Measurements from ENCODE around the gene BOC. TPM values are rescaled to one million over a fixed set of nuclear protein-coding genes. Genes with fewer than 3 reads are reported as not detected.

BOC gene
- total RNA-seq, 2 experiments from 2014 or later, result 0.03 TPM; not detected in 1

- H2AFZ ChIP-seq (ENCODE audit: low read length), result no peak overlapping the region
- no peaks in the 10 kb centered on the region for H3K36me3 ChIP-seq (ENCODE audit: insufficient read depth, low read length)
- intact Hi-C loops (cut with micrococcal nuclease; ENCODE audit: unreplicated experiment), result no loop called here
- no peaks in the 10 kb centered on the region for H3K9me2 ChIP-seq (ENCODE audit: insufficient read depth, low read length)
- H3K9me3 ChIP-seq (ENCODE audit: low read length), result no peaks in the 10 kb centered on the region
- BruUV-seq (replicated peaks), result no TSS peak
- no peaks in the 10 kb centered on the region for H3K4me1 ChIP-seq (ENCODE audit: insufficient read depth, low read length, poor library complexity, severe bottlenecking)
- H3K4me2 ChIP-seq (ENCODE audit: low read length), result no peak overlapping the region
- ChIA-PET POLR2A (interaction anchor here (0.6 to 1.2 kb wide), 2 partner anchors 40 to 600 kb away, joined by 3 to 4 read pairs; no protein-coding TSS in a partner anchor), CTCF (ENCODE audit: unreplicated experiment) (no interaction called here)
- H4K20me1 ChIP-seq (ENCODE audit: insufficient read depth, low read length), result no peaks in the 10 kb centered on the region
- H3K27ac ChIP-seq (ENCODE audit: low read depth, low read length, poor library complexity, severe bottlenecking), result no peak overlapping the region
- H3K79me2 ChIP-seq (ENCODE audit: insufficient read depth, low read depth, low read length), result no peaks in the 10 kb centered on the region
- H3K4me3 ChIP-seq (ENCODE audit: low read depth, low read length, poor library complexity, severe bottlenecking), result no peak overlapping the region
- no peak for DNase-seq (ENCODE audit: low spot score)
- TF ChIP-seq CTCF (conservative IDR thresholded peaks at IDR 0.05; ENCODE audit: low read length), result no peak
- no peak for TF ChIP-seq EZH2phosphoT487 (IDR thresholded peaks at IDR 0.05; ENCODE audit: borderline replicate concordance, low read depth, low read length)
Observed at GRCh38 chr3:113255854-113256615, 44.7 kb downstream of the BOC start.

- Histone ChIP-seq H2AFZ (ENCODE audit: low read length) (no peak overlapping the region), H4K20me1 (ENCODE audit: insufficient read depth, low read length) (no peaks in the 10 kb centered on the region), H3K9me3 (ENCODE audit: low read length) (no peaks in the 10 kb centered on the region), H3K4me1 (ENCODE audit: insufficient read depth, low read length, poor library complexity, severe bottlenecking) (no peaks in the 10 kb centered on the region), H3K36me3 (ENCODE audit: insufficient read depth, low read length) (no peaks in the 10 kb centered on the region), H3K4me2 (ENCODE audit: low read length) (no peak overlapping the region), H3K27ac (ENCODE audit: low read depth, low read length, poor library complexity, severe bottlenecking) (no peak overlapping the region), H3K9me2 (ENCODE audit: insufficient read depth, low read length) (no peaks in the 10 kb centered on the region), H3K4me3 (ENCODE audit: low read depth, low read length, poor library complexity, severe bottlenecking) (no peak overlapping the region), H3K79me2 (ENCODE audit: insufficient read depth, low read depth, low read length) (no peaks in the 10 kb centered on the region)
- no TSS peak for BruUV-seq (replicated peaks)
- no peak for DNase-seq (ENCODE audit: low spot score)
- intact Hi-C loops (cut with micrococcal nuclease; ENCODE audit: unreplicated experiment), result no loop called here
- TF ChIP-seq CTCF (conservative IDR thresholded peaks at IDR 0.05; ENCODE audit: low read length) (no peak), EZH2phosphoT487 (IDR thresholded peaks at IDR 0.05; ENCODE audit: borderline replicate concordance, low read depth, low read length) (no peak)
- ChIA-PET CTCF (ENCODE audit: unreplicated experiment) (no interaction called here), POLR2A (no interaction called here)
Observed at GRCh38 chr3:113258361-113258760, 47.0 kb downstream of the BOC start.

GRCh38 chr3:113259196-113259595 lies 47.8 kb downstream of the BOC start:
- Histone ChIP-seq H3K27ac (ENCODE audit: low read depth, low read length, poor library complexity, severe bottlenecking) (no peak overlapping the region), H3K79me2 (ENCODE audit: insufficient read depth, low read depth, low read length) (no peaks in the 10 kb centered on the region), H3K9me2 (ENCODE audit: insufficient read depth, low read length) (no peaks in the 10 kb centered on the region), H3K4me3 (ENCODE audit: low read depth, low read length, poor library complexity, severe bottlenecking) (no peak overlapping the region), H3K4me2 (ENCODE audit: low read length) (no peak overlapping the region), H2AFZ (ENCODE audit: low read length) (no peak overlapping the region), H3K36me3 (ENCODE audit: insufficient read depth, low read length) (no peaks in the 10 kb centered on the region), H3K4me1 (ENCODE audit: insufficient read depth, low read length, poor library complexity, severe bottlenecking) (no peaks in the 10 kb centered on the region), H3K9me3 (ENCODE audit: low read length) (no peaks in the 10 kb centered on the region), H4K20me1 (ENCODE audit: insufficient read depth, low read length) (no peaks in the 10 kb centered on the region)
- TF ChIP-seq CTCF (conservative IDR thresholded peaks at IDR 0.05; ENCODE audit: low read length) (no peak), EZH2phosphoT487 (IDR thresholded peaks at IDR 0.05; ENCODE audit: borderline replicate concordance, low read depth, low read length) (no peak)
- no peak for DNase-seq (ENCODE audit: low spot score)
- ChIA-PET CTCF (ENCODE audit: unreplicated experiment) (interaction anchor here (0.5 kb wide), 1 partner anchor 93 kb away, joined by 5 read pairs; no protein-coding TSS in a partner anchor), POLR2A (interaction anchor here (0.6 kb wide), 2 partner anchors 28 to 173 kb away, joined by 3 to 5 read pairs; no protein-coding TSS in a partner anchor)
- intact Hi-C loops (cut with micrococcal nuclease; ENCODE audit: unreplicated experiment), result no loop called here
- no TSS peak for BruUV-seq (replicated peaks)

Measured in OCI-LY7 (cell line).